ENCODE data around the gene TENT4A.

TENT4A gene

GRCh38 chr5:6718161-6718681 lies 5.0 kb downstream of the TENT4A start:
- DNase-seq = peak; percentile 11

GRCh38 chr5:6718718-6719117 lies 5.5 kb downstream of the TENT4A start:
- DNase-seq = no peak

DNA sequence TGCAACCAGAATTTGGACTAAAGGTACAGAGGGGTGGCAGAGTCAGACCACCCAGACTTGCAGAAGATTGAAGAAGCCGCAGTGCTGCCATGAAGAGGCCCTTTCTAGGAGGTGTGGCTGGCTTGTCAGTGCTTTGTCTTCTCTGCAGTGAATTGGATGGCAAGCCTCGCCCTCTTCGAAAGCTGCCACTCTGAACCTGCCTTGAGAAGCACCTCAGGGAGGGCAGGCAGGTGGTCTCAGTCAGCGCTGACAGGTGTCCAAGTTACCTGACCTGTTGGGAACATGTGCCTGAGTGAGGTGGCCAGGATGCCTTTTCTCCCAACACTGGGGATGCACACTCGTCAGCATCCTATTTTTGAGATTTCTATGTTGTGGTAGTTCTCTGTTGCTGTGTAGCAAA lies 6.2 kb downstream of the TENT4A start:
- DNase-seq = no peak

DNA sequence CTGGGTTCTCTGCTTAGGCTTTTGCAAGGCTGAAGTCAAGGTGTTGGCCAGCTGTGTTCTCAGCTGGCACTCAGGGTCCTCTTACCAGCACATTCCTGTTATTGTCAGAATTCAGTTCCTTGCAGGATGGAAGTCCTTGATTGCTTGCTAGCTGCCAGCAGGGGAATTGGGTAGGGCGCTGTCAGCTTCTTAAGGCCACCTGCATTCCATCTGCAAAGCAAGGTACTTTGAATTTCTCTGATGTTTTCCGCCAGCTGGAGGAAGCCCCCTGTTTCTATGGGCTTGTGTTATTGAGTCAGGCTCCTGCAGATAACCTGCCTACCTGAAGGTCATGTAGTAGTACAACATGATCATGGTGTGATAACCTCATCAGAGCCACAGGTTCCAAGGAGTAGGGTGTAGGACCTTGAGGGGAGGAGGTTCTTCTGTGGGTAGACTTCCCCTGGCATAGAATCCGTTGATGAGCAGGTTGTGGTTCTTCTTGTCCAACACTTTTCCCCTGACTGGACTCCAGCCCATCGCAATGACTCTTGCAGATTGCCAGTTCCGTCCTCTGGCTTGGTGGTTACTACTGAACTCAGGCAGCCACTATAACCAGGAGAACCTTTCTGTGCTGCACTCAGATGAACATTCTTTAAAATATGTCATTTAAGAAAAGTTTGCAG lies 6.8 kb downstream of the TENT4A start:
- no peak for DNase-seq

DNA sequence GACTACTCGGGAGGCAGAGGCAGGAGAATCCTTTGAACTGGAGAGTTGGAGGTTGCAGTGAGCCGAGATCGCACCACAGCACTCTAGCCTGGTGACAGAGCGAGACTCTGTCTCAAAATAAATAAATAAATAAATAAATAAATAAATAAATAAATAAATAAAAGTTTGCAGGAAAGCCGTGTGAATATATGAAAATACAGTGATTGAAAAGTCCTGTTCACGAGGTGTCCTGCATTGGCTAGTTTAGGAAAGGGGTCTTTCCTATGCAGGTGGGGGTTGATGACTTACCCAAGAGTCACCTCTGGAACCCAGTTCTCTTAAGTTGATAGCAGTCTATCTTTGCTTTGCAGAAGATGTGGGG lies 7.3 kb downstream of the TENT4A start:
- DNase-seq = no peak

- DNase-seq = no peak
Measured at GRCh38 chr5:6721442-6721841, 8.2 kb downstream of the TENT4A start.

DNA sequence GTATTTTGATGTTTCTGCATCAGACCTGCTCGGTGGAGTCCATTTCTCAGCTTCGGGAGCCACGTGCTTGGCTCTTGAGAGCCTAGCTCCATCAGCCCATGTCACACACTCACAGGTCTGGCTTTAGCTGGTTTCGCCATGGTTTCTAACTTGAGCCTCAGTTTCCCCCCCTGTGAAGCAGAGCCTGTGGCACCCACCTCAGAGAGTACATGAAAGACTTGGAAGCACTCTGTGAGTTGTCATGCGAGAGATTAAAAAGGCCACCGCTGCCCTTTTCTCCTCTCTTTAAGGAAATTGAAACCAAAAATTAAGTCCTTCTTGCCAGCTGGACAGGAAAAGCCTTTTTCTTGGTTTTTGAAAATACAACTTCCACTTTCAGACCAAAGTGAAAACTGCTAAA lies 8.8 kb downstream of the TENT4A start:
- DNase-seq = no peak

- no peak for DNase-seq
Measured at GRCh38 chr5:6723122-6723815, 10.0 kb downstream of the TENT4A start.

- no peak for DNase-seq
Measured at GRCh38 chr5:6723816-6724300, 10.6 kb downstream of the TENT4A start.

- no peak for DNase-seq
Measured at GRCh38 chr5:6724321-6724929, 11.2 kb downstream of the TENT4A start.

DNA sequence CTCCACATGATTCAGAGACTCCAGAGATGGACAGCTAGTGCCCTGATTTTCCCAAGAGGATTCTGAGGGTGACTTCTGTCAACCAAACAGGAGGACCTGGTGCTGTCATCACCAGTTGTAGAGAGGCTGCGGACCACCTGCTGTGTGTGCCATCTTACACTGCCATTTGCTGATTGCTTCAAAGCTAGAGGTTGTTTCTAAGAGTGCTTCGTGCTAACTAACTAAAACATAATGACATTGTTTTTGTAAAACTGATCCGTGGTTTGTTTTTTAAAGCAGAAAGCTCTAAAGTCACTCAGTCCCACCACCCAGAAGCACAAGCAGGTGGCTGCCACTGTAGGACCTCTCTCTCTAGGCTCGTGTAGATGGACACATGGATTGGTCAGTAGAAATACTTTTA lies 12.2 kb downstream of the TENT4A start:
- DNase-seq = no peak

DNA sequence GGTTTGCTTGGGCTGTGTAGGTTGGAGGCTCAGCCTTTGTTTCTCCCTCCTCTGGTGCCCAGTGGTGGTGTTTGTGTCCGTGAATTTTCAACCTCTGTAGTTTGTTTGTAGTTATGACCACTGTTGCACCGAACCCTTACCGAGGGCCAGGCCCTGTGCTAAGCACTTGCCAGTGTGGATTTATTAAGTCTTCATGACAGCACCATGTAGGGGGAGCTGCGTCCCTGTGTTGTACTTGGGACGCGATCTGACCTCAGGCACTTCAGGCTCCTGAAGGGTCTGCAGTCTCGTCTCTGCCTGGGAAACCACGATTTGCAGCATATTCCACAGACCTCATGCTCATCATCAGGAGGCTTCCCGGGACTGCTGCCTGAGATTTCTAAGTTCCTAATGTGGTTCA lies 12.8 kb downstream of the TENT4A start:
- DNase-seq = no peak

GRCh38 chr5:6727231-6727630 lies 14.0 kb downstream of the TENT4A start:
- DNase-seq = no peak

- DNase-seq = no peak
Measured at GRCh38 chr5:6728011-6728794, 15.0 kb downstream of the TENT4A start.

DNA sequence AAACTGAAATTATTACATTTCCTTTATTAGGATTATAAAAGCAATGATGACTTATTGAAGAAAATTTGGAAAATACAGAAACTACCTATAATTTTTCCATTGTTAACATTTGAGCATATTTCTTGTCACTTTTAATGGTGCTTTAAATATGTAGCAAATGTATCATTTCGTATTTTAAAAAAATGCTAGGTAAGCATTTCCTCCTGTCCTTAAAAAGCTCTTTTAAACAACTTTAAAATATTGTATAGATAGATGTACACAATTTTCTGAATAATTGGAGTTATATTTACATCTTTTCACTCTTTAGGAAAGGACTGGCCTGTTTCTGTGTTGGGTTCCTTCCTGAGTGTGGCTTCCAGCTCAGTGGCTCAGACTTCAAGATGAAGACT lies 15.6 kb downstream of the TENT4A start:
- no peak for DNase-seq

DNA sequence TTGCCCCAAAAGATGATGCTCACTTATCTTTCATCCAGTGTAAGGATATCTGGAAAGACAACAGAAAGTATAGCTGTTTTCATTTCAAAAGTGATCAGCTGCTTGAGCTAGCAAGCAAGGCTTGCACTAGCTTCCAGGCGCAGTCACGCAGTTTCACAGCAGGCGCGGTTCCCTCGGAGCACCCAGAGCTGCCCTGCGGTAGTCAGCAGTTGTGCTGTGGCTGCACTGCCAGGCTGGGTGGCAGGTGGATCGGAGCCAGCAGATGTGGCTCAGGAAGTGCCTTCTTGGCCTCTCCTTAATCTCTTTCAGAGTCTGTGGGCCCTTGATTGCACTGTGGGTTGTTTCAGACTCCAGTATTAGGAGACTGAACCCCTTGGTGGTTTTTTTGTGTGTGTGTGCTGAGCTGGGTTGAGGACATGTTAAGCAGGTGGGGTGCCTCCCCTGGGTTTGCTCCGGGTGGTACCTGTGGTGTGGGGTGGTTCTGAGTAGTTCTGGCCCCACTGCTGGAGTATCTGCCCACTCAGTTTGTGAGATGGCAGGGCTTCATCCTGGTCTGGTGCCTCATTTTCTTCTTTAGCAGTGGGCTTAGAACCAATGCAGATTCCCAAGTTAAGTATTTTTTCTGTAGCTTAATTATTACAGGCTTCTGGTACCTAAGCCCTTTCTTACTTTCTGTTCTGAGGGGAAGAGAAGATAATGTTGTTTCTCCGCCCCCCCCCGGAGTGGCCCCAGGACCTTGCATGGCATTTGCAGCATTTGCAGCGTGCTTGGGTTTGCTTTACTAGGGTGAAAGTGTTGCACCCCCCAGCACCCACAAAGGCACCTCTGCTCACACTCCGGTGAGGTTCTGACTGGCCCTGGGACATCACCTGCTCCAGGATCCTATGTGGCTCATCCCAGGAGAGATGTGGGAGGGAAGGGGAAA lies 16.4 kb downstream of the TENT4A start:
- no peak for DNase-seq

DNA sequence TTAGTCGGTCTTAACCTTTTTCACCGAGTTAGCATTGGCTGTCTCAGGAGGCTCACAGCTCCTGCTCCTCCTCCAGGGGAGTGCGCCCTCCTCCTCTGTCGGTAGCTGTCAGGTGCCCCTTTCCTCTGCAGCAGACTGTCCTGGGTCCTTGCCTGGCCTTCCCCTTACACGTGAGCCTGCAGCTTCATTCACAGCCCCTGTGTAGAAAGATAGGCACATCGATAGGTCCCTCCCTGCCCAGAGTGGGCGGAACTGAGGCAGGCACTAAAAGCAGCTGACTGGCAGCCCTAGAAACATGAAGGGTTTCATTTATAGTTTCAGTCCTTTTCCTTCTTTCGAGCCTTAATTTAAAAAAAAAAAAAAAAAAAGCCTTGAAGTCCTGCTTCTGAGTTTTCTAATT lies 17.2 kb downstream of the TENT4A start:
- DNase-seq = no peak

- DNase-seq = no peak
Measured at GRCh38 chr5:6730807-6731206, 17.6 kb downstream of the TENT4A start.

DNA sequence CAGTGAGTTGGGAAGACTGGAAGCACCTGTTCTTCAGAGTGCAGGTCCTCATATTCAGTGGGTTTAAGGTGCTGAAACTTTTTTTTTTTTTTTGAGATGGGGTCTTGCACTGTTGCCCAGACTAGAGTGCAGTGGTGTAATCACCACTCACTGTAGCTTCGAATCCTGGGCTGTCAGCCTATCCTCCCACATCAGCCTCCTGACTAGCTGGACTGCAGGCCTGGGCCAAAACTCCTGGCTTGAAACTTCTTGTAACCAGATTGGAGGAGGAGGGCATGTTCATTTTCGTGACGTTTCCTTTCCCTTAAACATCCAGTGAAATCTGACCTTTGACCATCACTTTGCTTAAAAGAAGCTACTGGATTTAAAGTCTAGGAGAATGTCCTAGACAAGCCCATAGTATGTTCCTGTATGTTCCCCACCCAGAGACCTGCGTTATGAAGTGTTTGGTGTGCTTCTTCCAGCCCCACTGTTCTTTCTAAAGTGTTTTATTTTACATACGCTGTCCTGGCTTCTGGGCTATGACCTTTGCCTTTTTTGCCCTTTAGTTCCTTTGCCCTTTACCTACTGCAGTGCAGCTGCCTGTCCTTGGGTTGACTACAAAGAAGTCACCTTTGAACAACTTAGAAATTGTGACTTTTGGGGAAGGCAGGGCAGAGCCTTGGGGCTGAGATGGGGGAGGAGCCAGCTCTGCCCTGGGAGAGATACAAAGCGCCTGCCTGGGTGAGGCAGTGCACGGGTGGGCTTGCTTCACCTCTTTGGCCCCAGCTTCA lies 18.4 kb downstream of the TENT4A start:
- DNase-seq = no peak

DNA sequence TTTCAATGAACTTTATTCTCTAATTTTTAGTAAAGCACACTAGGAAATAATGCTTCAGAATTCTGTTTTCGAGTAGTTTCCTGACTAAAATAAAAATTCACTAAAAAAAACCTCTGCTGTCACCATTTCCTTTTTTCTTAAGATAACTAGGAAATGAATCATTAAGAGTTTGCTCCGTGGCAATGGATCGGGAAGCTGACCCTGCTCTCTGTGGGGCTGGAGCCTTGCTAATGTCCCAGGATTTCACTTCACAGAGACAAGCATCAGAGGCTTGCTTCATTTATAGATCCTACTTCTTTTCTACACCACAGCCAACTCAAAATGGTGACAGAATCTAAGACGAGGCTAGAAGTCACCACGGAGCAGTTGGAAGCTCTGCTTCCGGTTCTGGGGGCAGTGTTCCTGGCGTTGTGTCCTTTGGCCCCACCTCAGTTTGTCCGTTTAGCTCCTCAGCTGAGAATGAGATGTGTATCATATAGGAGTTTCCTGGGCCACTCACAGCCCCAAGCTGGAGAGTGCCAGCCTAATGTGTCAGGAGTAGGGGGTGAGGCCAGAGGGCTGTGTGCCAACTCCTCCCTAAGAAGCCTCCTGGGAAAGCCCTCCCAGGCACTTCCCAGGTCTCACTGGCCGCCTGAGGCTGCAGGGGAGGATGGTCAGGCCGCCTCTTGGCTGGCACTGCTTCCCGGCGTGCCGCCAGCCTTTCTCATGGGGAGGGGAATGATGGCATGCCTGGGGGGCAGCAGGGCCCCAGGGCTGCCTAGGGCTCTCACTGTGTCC lies 19.6 kb downstream of the TENT4A start:
- peak; percentile 69 for DNase-seq
